ENCODE results near the gene ADGRE3.

GRCh38 chr19:14677464-14677863, 2.8 kb upstream of the ADGRE3 start:
- TF ChIP-seq RAD21 (IDR thresholded peaks at IDR 0.05): no peak
- TF ChIP-seq CTCF (IDR thresholded peaks at IDR 0.05; ENCODE audit: low read depth, low read length, missing input control): no peak
- TF ChIP-seq RXRA (IDR thresholded peaks at IDR 0.05): no peak
- TF ChIP-seq EGR1 (IDR thresholded peaks at IDR 0.05; ENCODE audit: low read depth in 2 of 2): no peak
- TF ChIP-seq YY1 (IDR thresholded peaks at IDR 0.05): no peak

Measured in liver (tissue), 3 donors.